K562 (cell line): ENCODE results near the gene DCP2. TPM values are rescaled to one million over a fixed set of nuclear protein-coding genes. Genes with fewer than 3 reads are reported as not detected.

ENCODE experiments used
- ASH1L ChIP-seq: fragments of 450-650 bp; IDR thresholded peaks from 2 replicates; pipeline ENCODE4 v1.6.1; 2018; ENCODE audit warnings: borderline replicate concordance, mild to moderate bottlenecking, low read depth; ENCODE audit not compliant: partially characterized antibody
- EWSR1 ChIP-seq: fragments of 450-650 bp; IDR thresholded peaks from 2 replicates; pipeline ENCODE4 v1.6.1; 2018; ENCODE audit warnings: borderline replicate concordance, mild to moderate bottlenecking, low read depth, moderate library complexity; ENCODE audit not compliant: partially characterized antibody
- NFATC3 ChIP-seq: fragments of 450-650 bp; IDR thresholded peaks from 2 replicates; pipeline ENCODE4 v1.6.1; 2017; ENCODE audit warnings: mild to moderate bottlenecking
- PHF21A ChIP-seq: fragments of 450-650 bp; IDR thresholded peaks from 2 replicates; pipeline ENCODE4 v1.6.1; 2017; ENCODE audit warnings: low read depth, borderline replicate concordance
- PTTG1 ChIP-seq: fragments of 450-650 bp; IDR thresholded peaks from 2 replicates; pipeline ENCODE4 v1.6.1; 2016; ENCODE audit warnings: low read depth, mild to moderate bottlenecking, missing genetic modification characterization, missing compliant biosample characterization
- SRSF9 ChIP-seq: fragments of 200-400 bp; formaldehyde crosslinking; IDR thresholded peaks from 2 replicates; pipeline ENCODE4 v1.6.1; 2017; ENCODE audit warnings: low read depth, low read length, borderline replicate concordance
- TAL1 ChIP-seq: fragments of 450-650 bp; IDR thresholded peaks from 2 replicates; pipeline ENCODE4 v1.6.1; 2016; ENCODE audit warnings: mild to moderate bottlenecking
- TBL1XR1 ChIP-seq, 2 experiments: IDR thresholded peaks; 2 replicates each; pipeline ENCODE4 v1.6.1; 2012; ENCODE audit warnings: improper control_type of control experiment in 2 of 2, low read length in 2 of 2, mild to moderate bottlenecking in 1 of 2
- TFAP4 ChIP-seq: sonication (generic); formaldehyde crosslinking; IDR thresholded peaks from 2 replicates; pipeline ENCODE4 v1.8.0; 2022; ENCODE audit warnings: missing genetic modification reagents, mild to moderate bottlenecking, moderate library complexity, borderline replicate concordance
- ZNF133 ChIP-seq: fragments of 250-450 bp; sonication (Bioruptor Pico); IDR thresholded peaks from 2 replicates; pipeline ENCODE4 v1.4.0; 2020; ENCODE audit warnings: mild to moderate bottlenecking
- ZNF830 ChIP-seq: fragments of 250-450 bp; sonication (Bioruptor Pico); IDR thresholded peaks from 2 replicates; pipeline ENCODE4 v1.5.0; 2021; ENCODE audit warnings: mild to moderate bottlenecking
- polyA plus RNA-seq, 8 experiments: library from polyadenylated mRNA; depleted of rRNA in 4 of 8; stranded (reverse) in 5 of 8; unstranded in 3 of 8; fragments of >200 nt; fragmentation: Nextera tagmentation in 2 of 8; fragmentation: Illumina TruSeq in 1 of 8; extraction: Ambion mirVana in 2 of 8; extraction: Trizol in 1 of 8; gene quantifications; 2 replicates each; pipeline versions ENCODE4 v1.2.1 to v1.2.3, GENCODE V29; 2011 to 2014; ENCODE audit warnings: inconsistent platforms in 1 of 8, missing spikeins in 1 of 8
- total RNA-seq, 7 experiments: library from RNA; depleted of rRNA in 6 of 7; stranded (reverse); fragments of >200 nt in 6 of 7; fragmentation: Illumina TruSeq in 2 of 7; extraction: Trizol in 2 of 7; gene quantifications; 2 replicates each; pipeline versions ENCODE4 v1.2.1 to v1.2.3, GENCODE V29; 2011 to 2021; ENCODE audit warnings: low replicate concordance in 1 of 7

DCP2 gene
- total and polyA plus RNA-seq, 9 of the 15 experiments (the other 6 are each of a cell fraction or from before 2014, with no cell fraction given): 25.9 to 109 (median 46.7) TPM

GRCh38 chr5:113043491-113043931 lies 66.9 kb downstream of the DCP2 start (continued):
- TF ChIP-seq EWSR1 (no peak), TBL1XR1 (IDR thresholded peaks at IDR 0.05; ENCODE audit: low read length in 2 of 2) (no peak), TFAP4 (CRISPR knock-in tag) (0 out of 2 replicates have a peak, but pooled peaks have one; percentile 34), PTTG1 (tag) (no peak), ASH1L (no peak), SRSF9 (no peak), NFATC3 (no peak), PHF21A (no peak), ZNF133 (CRISPR knock-in tag) (no peak), ZNF830 (CRISPR knock-in tag) (no peak), TAL1 (no peak)
